IMR-90 (cell line): Measurements from ENCODE around the gene AP4M1. TPM values are rescaled to one million over a fixed set of nuclear protein-coding genes. Genes with fewer than 3 reads are reported as not detected.
A peak's percentile ranks its signal among the peaks of the same experiment; 100 is the strongest.

ENCODE experiments used
- ATAC-seq: fragments of 200-7000 bp; cut with Tn5 transposase; 2 replicates; pipeline ENCODE4 v1.9.1; 2020; ENCODE audit warnings: low read depth, mild to moderate bottlenecking, moderate library complexity
- BruUV-seq: library from RNA; stranded (reverse); fragments of 400-500 nt; replicated peaks from 2 replicates; lab custom pipeline; 2021; lab: Mats Ljungman, UMichigan
- CTCF ChIA-PET: fragments of 300-600 bp; formaldehyde crosslinking; extraction: SDS; loops from one replicate; lab custom pipeline; 2021; ENCODE audit warnings: antibody characterized with exemption; lab: Yijun Ruan, JAX
- POLR2A ChIA-PET: fragments of 300-600 bp; sonication (Branson Sonifier 250); formaldehyde crosslinking; loops from one replicate; lab custom pipeline; 2022; ENCODE audit warnings: antibody characterized with exemption; ENCODE audit not compliant: unreplicated experiment; lab: Charles Lee
- DNase-seq: peaks from one replicate; pipeline ENCODE4 v3.0.0; 2013
- H2AFZ ChIP-seq: replicated peaks from 2 replicates; pipeline ENCODE3; 2013; ENCODE audit warnings: low read length, mild to moderate bottlenecking; ENCODE audit not compliant: poor library complexity
- H2AK5ac ChIP-seq: 2 replicates; pipeline ENCODE4 v1.6.1; 2013; ENCODE audit warnings: low read depth, low read length, inconsistent platforms
- H2AK9ac ChIP-seq: replicated peaks from 2 replicates; pipeline ENCODE3; 2013; ENCODE audit warnings: mild to moderate bottlenecking, low read depth, low read length, moderate library complexity; ENCODE audit not compliant: poor library complexity
- H2BK120ac ChIP-seq: 2 replicates; pipeline ENCODE4 v1.6.1; 2013; ENCODE audit warnings: low read depth, low read length, inconsistent platforms
- H2BK15ac ChIP-seq: 3 replicates; pipeline ENCODE4 v1.6.1; 2013; ENCODE audit warnings: low read depth, low read length, inconsistent platforms
- H2BK20ac ChIP-seq: 2 replicates; pipeline ENCODE4 v1.6.1; 2013; ENCODE audit warnings: low read depth, mild to moderate bottlenecking, inconsistent platforms, low read length, moderate library complexity
- H2BK5ac ChIP-seq: 2 replicates; pipeline ENCODE4 v1.6.1; 2013; ENCODE audit warnings: mild to moderate bottlenecking, low read depth, low read length, inconsistent platforms; ENCODE audit not compliant: poor library complexity, severe bottlenecking
- H3K14ac ChIP-seq: replicated peaks from 2 replicates; pipeline ENCODE4 v1.6.1; 2013; ENCODE audit warnings: low read depth, low read length, inconsistent platforms
- H3K18ac ChIP-seq: 2 replicates; pipeline ENCODE4 v1.6.1; 2013; ENCODE audit warnings: low read depth, low read length, control low read depth
- H3K23ac ChIP-seq: 2 replicates; pipeline ENCODE4 v1.6.1; 2013; ENCODE audit warnings: low read depth, low read length, inconsistent platforms
- H3K27ac ChIP-seq: 2 replicates; pipeline ENCODE4 v1.5.1; 2013; ENCODE audit warnings: mild to moderate bottlenecking, control low read depth, low read length; ENCODE audit not compliant: insufficient read depth
- H3K27me3 ChIP-seq: 2 replicates; pipeline ENCODE4 v1.6.1; 2013; ENCODE audit warnings: low read length; ENCODE audit not compliant: control insufficient read depth, insufficient read depth
- H3K36me3 ChIP-seq: 2 replicates; pipeline ENCODE4 v1.6.1; 2013; ENCODE audit warnings: low read length, mixed read lengths; ENCODE audit not compliant: control insufficient read depth, insufficient read depth
- H3K4ac ChIP-seq: 2 replicates; pipeline ENCODE4 v1.6.1; 2013; ENCODE audit warnings: low read depth, low read length, inconsistent platforms
- H3K4me1 ChIP-seq: 2 replicates; pipeline ENCODE4 v1.6.1; 2013; ENCODE audit warnings: low read length, mixed read lengths; ENCODE audit not compliant: control insufficient read depth, insufficient read depth
- H3K4me2 ChIP-seq: 2 replicates; pipeline ENCODE4 v1.6.1; 2013; ENCODE audit warnings: low read depth, mild to moderate bottlenecking, control low read depth, low read length, moderate library complexity
- H3K4me3 ChIP-seq: 2 replicates; pipeline ENCODE4 v1.5.1; 2013; ENCODE audit warnings: low read depth, mild to moderate bottlenecking, control low read depth, low read length, moderate library complexity; ENCODE audit not compliant: insufficient read depth
- H3K56ac ChIP-seq: 2 replicates; pipeline ENCODE4 v1.6.1; 2013; ENCODE audit warnings: low read length, inconsistent platforms; ENCODE audit not compliant: insufficient read depth; ENCODE audit errors: extremely low read depth
- H3K79me1 ChIP-seq, 2 experiments: 2 replicates each; pipeline ENCODE4 v1.6.1; 2013; ENCODE audit warnings: low read length in 2 of 2, inconsistent platforms in 1 of 2, low read depth in 1 of 2
- H3K9ac ChIP-seq: 2 replicates; pipeline ENCODE4 v1.6.1; 2013; ENCODE audit warnings: low read depth, low read length, control low read depth
- H3K9me1 ChIP-seq: 2 replicates; pipeline ENCODE4 v1.6.1; 2013; ENCODE audit warnings: low read length, inconsistent platforms; ENCODE audit not compliant: insufficient read depth
- H3K9me3 ChIP-seq: 2 replicates; pipeline ENCODE4 v1.6.1; 2013; ENCODE audit warnings: low read length; ENCODE audit not compliant: control insufficient read depth, insufficient read depth
- H4K20me1 ChIP-seq: 2 replicates; pipeline ENCODE4 v1.6.1; 2013; ENCODE audit warnings: low read length, inconsistent platforms; ENCODE audit not compliant: insufficient read depth
- H4K5ac ChIP-seq: 2 replicates; pipeline ENCODE4 v1.6.1; 2013; ENCODE audit warnings: mild to moderate bottlenecking, low read depth, low read length, control low read depth
- H4K8ac ChIP-seq, 2 experiments: 2 replicates each; pipeline ENCODE4 v1.6.1; 2013; ENCODE audit warnings: low read depth in 2 of 2, low read length in 2 of 2, control low read depth in 1 of 2, inconsistent platforms in 1 of 2
- H4K91ac ChIP-seq: 2 replicates; pipeline ENCODE4 v1.6.1; 2013; ENCODE audit warnings: low read depth, low read length, inconsistent platforms; ENCODE audit not compliant: insufficient read depth
- BHLHE40 ChIP-seq: fragments of 150-350 bp; IDR thresholded peaks from 2 replicates; pipeline ENCODE4 v1.6.1; 2016; ENCODE audit warnings: mild to moderate bottlenecking, low read depth, low read length
- CEBPB ChIP-seq: IDR thresholded peaks from 2 replicates; pipeline ENCODE4 v1.6.1; 2012; ENCODE audit warnings: low read depth, low read length, improper control_type of control experiment
- CHD1 ChIP-seq: IDR thresholded peaks from 2 replicates; pipeline ENCODE4 v1.6.1; 2012; ENCODE audit warnings: low read depth, low read length, improper control_type of control experiment
- MAFK ChIP-seq: IDR thresholded peaks from 2 replicates; pipeline ENCODE4 v1.6.1; 2012; ENCODE audit warnings: low read depth, low read length, improper control_type of control experiment
- MAZ ChIP-seq: IDR thresholded peaks from 2 replicates; pipeline ENCODE4 v1.6.1; 2012; ENCODE audit warnings: low read depth, mild to moderate bottlenecking, low read length, improper control_type of control experiment, moderate library complexity, borderline replicate concordance
- MXI1 ChIP-seq: IDR thresholded peaks from 2 replicates; pipeline ENCODE4 v1.6.1; 2012; ENCODE audit warnings: low read depth, mild to moderate bottlenecking, low read length, moderate library complexity, borderline replicate concordance
- NFE2L2 ChIP-seq: fragments of 150-350 bp; IDR thresholded peaks from 2 replicates; pipeline ENCODE4 v1.6.1; 2016; ENCODE audit warnings: low read depth, mild to moderate bottlenecking, low read length
- POLR2A ChIP-seq: IDR thresholded peaks from 2 replicates; pipeline ENCODE4 v1.6.1; 2012; ENCODE audit warnings: mild to moderate bottlenecking, low read depth, low read length
- RAD21 ChIP-seq: IDR thresholded peaks from 2 replicates; pipeline ENCODE4 v1.6.1; 2012; ENCODE audit warnings: low read length, improper control_type of control experiment
- RCOR1 ChIP-seq: IDR thresholded peaks from 2 replicates; pipeline ENCODE4 v1.6.1; 2012; ENCODE audit warnings: mild to moderate bottlenecking, low read length, improper control_type of control experiment; ENCODE audit not compliant: insufficient replicate concordance
- RFX5 ChIP-seq: IDR thresholded peaks from 2 replicates; pipeline ENCODE4 v1.8.0; 2012; ENCODE audit warnings: low read depth, mild to moderate bottlenecking, low read length, moderate library complexity
- SMC3 ChIP-seq: fragments of 150-350 bp; IDR thresholded peaks from 2 replicates; pipeline ENCODE4 v1.6.1; 2016; ENCODE audit warnings: low read depth, mild to moderate bottlenecking, antibody characterized with exemption, low read length, moderate library complexity
- WGBS, 2 experiments: methylation state at CpG; one replicate each; pipeline versions ENCODE4 v1.1.5 to v1.1.7; 2013; ENCODE audit warnings: missing lambda C conversion rate in 2 of 2; ENCODE audit not compliant: insufficient read length in 1 of 2; ENCODE audit errors: extremely low coverage in 2 of 2; 5-methylcytosine and 5-hydroxymethylcytosine counted together
- dilution Hi-C: fragments of 300-500 bp; cut with HindIII; formaldehyde crosslinking; loops from one replicate; pipeline ENCODE4 v1.14.3; 2018; ENCODE audit warnings: low sequenced_read_pairs; ENCODE audit not compliant: unreplicated experiment
- in situ Hi-C: fragments of 300-500 bp; cut with MboI; formaldehyde crosslinking; loops from 3 replicates; pipeline ENCODE4 v1.14.3; 2019; ENCODE audit warnings: low sequenced_read_pairs, inconsistent platforms, mixed read lengths
- intact Hi-C: fragments of 100-400 bp; cut with micrococcal nuclease; formaldehyde crosslinking; loops from 2 replicates; pipeline ENCODE4 v1.10.0; 2022
- polyA plus RNA-seq, 3 experiments: library from polyadenylated mRNA; depleted of rRNA; stranded (reverse); fragments of >200 nt; gene quantifications; 2 replicates each; pipeline ENCODE4 v1.2.3, GENCODE V29; 2012; ENCODE audit warnings: low replicate concordance in 1 of 3
- total RNA-seq: library from RNA; depleted of rRNA; stranded (reverse); fragments of >200 nt; gene quantifications from 2 replicates; pipeline ENCODE4 v1.2.3, GENCODE V29; 2012

AP4M1 gene
- total and polyA plus RNA-seq, 2 of the 4 experiments (the other 2 are of a cell fraction) = 21.1 to 21.4 TPM

- H3K4me2 ChIP-seq = no peak overlapping the region
- no peak overlapping the region for H3K9ac ChIP-seq
- intact Hi-C loops (no loop called here), in situ Hi-C loops (no loop called here), dilution Hi-C loops (no loop called here)
- no peak overlapping the region for H3K27ac ChIP-seq
- H3K14ac ChIP-seq = no peak overlapping the region
- no peak overlapping the region for H2AFZ ChIP-seq
- H3K4ac ChIP-seq = no peak overlapping the region
- H3K36me3 ChIP-seq = peaks cover 42% of the 10 kb centered on the region
- TF ChIP-seq RAD21 (no peak), RCOR1 (no peak), POLR2A (no peak), CHD1 (no peak), MAZ (no peak), CEBPB (no peak), NFE2L2 (no peak), BHLHE40 (no peak), MXI1 (no peak), SMC3 (no peak), RFX5 (no peak), MAFK (no peak)
- H3K9me1 ChIP-seq = peaks cover 2% of the 10 kb centered on the region; the same call in 1 of the 2 replicates
- ChIA-PET CTCF (no interaction called here), POLR2A (no interaction called here)
- H3K9me3 ChIP-seq = no peaks in the 10 kb centered on the region
- H3K4me3 ChIP-seq = no peak overlapping the region
- no peaks in the 10 kb centered on the region for H3K27me3 ChIP-seq
- BruUV-seq = TSS peak; percentile 14
- DNase-seq (no peak), ATAC-seq (no peak)
- H2AK9ac ChIP-seq = peak overlapping the region; percentile 15
- no peak overlapping the region for H3K23ac ChIP-seq
- H4K8ac ChIP-seq = no peak overlapping the region
- 93% methylated on average over 11 of the region's 30 CpGs; no CpG with 5 or more reads in 1 of the 2 experiments for WGBS, 2 experiments
- no peak overlapping the region for H2BK5ac ChIP-seq
- H4K20me1 ChIP-seq = peaks cover 23% of the 10 kb centered on the region
- H2BK20ac ChIP-seq = no peak overlapping the region
- H3K18ac ChIP-seq = no peak overlapping the region
- no peak overlapping the region for H3K56ac ChIP-seq
- no peak overlapping the region for H2BK120ac ChIP-seq
- no peak overlapping the region for H2BK15ac ChIP-seq
- no peak overlapping the region for H2AK5ac ChIP-seq
- no peak overlapping the region for H4K91ac ChIP-seq
- H3K79me1 ChIP-seq = peaks cover 26 to 73% of the 10 kb centered on the region in 2 experiments
- H3K4me1 ChIP-seq = peaks cover 6% of the 10 kb centered on the region
- no peak overlapping the region for H4K5ac ChIP-seq
These were observed 53.4 kb downstream of the AP4M1 start for GRCh38 chr7:100154651-100155491.
